ENCODE data around the gene SRSF9.
"Not testable (repeated sequence)": the region's sequence is repeated elsewhere in the genome, so short reads cannot be mapped to it uniquely, and the experiment has no call there.

Gene SRSF9

GRCh38 chr12:120469450-120470149 is at the start of gene SRSF9:
Gene SRSF9, minus strand, starts transcription at chr12:120469748. Its CDS starts 139 bp downstream, at chr12:120469609.
- DNase-seq (ENCODE audit: low spot score), result peak; percentile 98

- not testable (repeated sequence) for DNase-seq (ENCODE audit: low spot score)
Observed at GRCh38 chr12:120519324-120519723, 49.8 kb upstream of the SRSF9 start.

GRCh38 chr12:120515496-120515895 is 45.9 kb upstream of the SRSF9 start:
- no peak for DNase-seq (ENCODE audit: low spot score)

GRCh38 chr12:120514002-120514401 is 44.5 kb upstream of the SRSF9 start:
- DNase-seq (ENCODE audit: low spot score), result no peak

GRCh38 chr12:120508537-120508936 is 39.0 kb upstream of the SRSF9 start:
- no peak for DNase-seq (ENCODE audit: low spot score)

DNA sequence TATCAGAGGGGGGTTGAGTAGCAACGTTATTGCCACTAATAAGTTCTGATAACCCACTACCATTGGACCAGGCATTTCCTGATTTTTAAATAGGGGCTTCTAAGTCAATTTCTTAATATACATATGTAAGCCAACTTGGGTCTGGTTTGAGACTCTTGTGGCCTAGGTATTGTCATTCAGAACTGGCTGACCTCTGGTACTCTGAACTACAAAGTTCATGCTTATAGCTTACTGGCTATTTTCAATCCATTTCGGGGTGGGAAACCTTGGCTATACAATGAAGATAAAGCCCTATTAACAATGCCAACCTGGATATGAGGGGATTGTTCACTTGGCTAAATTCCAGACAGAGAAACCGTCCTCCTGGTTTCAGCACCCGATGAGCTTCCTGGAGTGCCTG is 35.0 kb upstream of the SRSF9 start:
- no peak for DNase-seq (ENCODE audit: low spot score)

- no peak for DNase-seq (ENCODE audit: low spot score)
Observed at GRCh38 chr12:120500581-120500980, 31.0 kb upstream of the SRSF9 start.

GRCh38 chr12:120498870-120499515 is 29.4 kb upstream of the SRSF9 start:
- no peak for DNase-seq (ENCODE audit: low spot score)

DNA sequence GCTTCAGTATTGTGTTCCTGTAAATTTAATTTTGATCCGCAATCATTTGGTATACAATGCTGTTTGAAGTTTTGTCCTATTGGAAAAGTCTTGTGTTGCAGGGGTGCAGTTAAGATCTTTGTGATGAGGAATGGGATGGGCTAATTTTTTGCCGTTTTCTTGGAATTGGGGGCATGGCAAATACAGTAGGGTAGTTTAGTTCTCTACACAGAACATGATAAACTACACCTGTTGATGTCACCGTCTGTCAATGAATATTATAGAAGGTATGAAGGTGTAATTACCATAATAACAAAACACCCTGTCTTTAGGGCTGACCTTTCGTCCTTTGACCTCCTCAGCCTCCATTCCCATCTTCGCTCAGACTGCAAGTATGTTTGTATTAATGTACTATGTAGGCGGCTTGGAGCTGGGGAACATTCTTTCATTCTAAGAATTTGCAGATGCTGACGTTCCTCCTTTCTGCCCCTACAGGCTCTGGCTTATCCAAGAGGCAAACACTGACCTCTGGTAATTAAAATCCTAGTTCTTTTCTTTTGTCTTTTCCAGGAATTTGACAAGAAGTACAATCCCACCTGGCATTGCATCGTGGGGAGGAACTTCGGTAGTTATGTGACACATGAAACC is 28.1 kb upstream of the SRSF9 start:
- no peak for DNase-seq (ENCODE audit: low spot score)

DNA sequence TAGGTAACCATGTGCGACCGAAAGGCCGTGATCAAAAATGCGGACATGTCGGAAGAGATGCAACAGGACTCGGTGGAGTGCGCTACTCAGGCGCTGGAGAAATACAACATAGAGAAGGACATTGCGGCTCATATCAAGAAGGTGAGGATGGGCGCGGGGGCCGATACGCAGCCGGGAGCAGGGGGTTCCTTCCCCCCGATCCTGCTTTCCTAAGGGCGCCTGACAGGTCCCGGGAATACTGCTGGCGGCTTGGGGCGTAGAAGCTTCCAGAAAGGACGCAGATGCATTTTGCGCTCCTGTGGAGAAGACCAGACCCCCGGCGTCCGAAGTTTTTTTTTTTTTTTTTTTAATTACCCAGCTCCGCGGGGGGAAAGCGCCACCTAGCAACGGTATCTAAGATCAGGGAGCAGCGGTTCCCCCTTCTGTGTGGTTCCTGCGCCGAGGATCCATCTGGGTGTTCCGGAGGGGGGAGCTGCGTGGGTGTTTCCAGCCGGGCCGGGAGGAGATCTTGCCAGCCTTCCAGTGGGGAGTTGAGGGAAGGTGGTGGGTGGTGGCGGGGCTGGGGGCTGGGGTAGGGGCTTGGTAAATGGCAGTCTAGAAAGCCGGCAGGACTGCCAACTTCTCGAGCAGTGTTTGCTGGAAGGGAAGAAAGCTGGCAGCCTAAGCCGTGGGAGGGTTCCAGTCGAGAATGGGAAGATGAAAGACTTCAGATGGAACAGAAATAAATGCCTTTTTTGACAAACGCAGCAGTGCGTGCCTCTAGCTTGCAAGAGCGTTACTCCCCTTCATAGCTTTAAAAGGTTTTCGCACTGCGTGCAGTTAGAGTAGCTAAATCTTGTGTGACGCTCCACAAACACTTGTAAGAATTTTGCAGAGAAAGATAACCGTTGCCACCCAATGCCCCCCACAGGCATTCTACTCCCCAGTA is 27.1 kb upstream of the SRSF9 start:
- peak; percentile 45 for DNase-seq (ENCODE audit: low spot score)

DNA sequence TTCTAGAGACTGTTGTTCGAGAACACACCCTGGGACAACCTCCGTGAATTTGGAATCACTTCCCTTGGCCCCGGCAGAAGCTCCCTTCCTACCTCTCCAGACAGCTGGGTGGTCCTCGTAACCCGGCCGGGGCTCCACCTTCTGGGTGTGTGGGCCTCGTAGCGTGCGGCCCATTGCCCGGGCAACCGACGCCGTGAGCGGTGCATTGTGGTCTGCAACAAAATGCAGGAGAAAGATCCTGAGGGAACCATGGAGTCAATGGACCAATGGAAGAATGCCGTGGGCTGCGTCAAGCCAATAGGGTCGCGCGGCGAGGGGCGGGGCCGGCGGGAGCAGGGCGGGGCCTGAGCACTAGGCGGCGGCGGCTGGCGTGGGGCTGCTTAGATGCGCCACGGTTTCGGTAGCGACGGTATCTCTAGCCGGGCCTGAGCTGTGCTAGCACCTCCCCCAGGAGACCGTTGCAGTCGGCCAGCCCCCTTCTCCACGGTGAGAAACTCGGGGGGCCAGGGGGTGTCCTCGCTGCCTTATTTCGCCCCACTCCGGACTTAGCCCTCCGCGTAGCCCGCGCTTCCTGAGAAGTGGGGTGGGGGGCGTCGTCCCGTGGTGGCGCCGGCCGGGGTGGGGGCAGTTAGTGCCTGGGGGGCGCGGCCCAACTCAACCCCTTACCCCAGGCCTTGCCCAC is 26.3 kb upstream of the SRSF9 start, which contains the start of gene DYNLL1:
Gene DYNLL1, plus strand, starts transcription at position 383 of the 682 bp plus-strand sequence. CDS start 309 bp downstream, outside the sequence.
- peak; percentile 97 for DNase-seq (ENCODE audit: low spot score)

- DNase-seq (ENCODE audit: low spot score), result no peak
Observed at GRCh38 chr12:120495186-120495730, 25.7 kb upstream of the SRSF9 start.

GRCh38 chr12:120490833-120491512 is 21.4 kb upstream of the SRSF9 start:
- DNase-seq (ENCODE audit: low spot score), result no peak

DNA sequence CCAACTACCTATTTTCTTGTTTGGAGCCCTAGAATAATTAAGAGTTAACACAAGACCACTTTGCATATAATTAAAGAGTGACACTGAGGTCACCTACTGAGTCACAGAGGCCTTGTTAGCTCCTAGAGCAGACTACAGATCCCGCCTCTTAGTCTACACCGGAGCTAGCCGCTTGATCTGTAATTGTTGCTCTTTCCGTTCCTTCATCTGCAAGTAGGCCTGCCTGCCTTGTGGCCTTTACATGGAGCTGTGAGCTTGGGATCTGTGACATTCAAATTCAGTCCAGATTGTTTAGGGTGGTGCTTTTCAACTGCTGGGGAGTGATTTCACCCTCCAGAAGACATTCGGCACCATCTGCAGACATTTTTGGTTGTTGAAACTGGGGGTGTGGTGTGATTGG is 20.8 kb upstream of the SRSF9 start:
- DNase-seq (ENCODE audit: low spot score), result no peak

- DNase-seq (ENCODE audit: low spot score), result no peak
Observed at GRCh38 chr12:120489018-120489417, 19.5 kb upstream of the SRSF9 start.

GRCh38 chr12:120488057-120488640 is 18.6 kb upstream of the SRSF9 start:
- no peak for DNase-seq (ENCODE audit: low spot score)

DNA sequence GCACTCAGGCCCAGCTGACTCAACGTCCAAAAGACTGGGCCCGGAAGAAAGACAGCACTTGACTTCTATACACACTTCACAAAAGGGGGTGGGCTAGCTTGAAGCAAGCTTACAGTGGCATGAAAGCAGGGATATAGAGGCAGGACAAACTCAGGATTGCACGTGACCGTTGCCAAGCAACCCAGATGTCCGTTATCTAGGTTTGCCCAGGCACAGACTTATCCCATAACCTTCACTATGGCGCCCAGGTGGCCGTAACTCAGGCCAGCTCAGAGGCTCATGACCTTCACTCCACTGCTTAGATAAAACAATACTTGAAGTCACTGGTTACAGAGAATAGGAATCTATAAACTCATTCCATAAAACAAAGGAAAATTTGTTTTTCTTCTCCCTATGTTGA is 18.0 kb upstream of the SRSF9 start:
- DNase-seq (ENCODE audit: low spot score), result not testable (repeated sequence)

DNA sequence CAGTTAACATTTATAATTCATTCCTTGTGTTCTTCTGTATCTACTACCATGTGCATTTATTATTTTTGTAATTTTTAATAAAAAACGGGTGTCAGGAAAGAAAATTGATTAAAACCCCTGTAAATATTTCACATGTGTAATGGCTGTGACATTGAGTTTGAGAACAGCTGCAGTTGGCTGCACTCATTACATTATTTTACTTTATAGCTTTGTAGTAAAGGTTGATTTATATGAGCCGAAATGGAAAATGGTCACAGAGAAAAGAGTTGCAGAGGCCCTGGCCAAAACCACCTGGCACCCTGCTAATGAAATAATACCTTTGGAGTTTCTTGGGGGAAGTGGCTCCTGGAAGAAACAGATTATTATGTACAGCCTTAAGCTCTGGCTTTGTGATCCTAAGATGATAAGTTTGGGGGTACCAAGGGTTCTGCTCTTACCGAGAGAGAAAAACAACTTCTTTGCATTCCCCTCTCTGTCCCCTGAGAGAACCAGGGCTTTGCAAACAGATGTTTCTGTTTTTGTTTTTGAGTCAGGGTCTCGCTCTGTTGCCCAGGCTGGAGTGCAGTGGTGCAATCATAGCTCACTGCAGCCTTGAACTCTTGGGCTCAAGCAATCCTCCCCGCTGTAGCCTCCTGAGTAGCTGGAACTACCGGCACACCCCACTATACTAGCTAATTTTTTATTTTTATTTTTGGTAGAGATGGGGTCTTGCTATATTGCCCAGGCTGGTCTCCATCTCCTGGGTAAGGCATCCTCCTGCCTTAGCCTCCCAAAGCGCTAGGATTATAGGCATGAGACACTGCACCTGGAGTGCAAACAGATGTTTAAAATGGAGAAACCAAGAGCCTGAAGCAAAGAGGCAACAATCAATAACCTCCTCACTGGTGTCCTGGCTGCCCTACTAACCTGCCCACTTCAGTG is 16.7 kb upstream of the SRSF9 start:
- no peak for DNase-seq (ENCODE audit: low spot score)

- DNase-seq (ENCODE audit: low spot score), result no peak
Observed at GRCh38 chr12:120483621-120484020, 14.1 kb upstream of the SRSF9 start.

Measured in kidney tubule cell (primary cell).